T-helper 1 cell treated with Interleukin-12 subunit alpha and Interleukin-12 subunit beta and Interleukin-4 antibody, amounts not matched to agents 30 μg/mL and 1 μg/mL, for 36 hours (primary cell): Measurements from ENCODE around the gene CYP4B1.
"Not testable (repeated sequence)": the region's sequence is repeated elsewhere in the genome, so short reads cannot be mapped to it uniquely, and the experiment has no call there.

Source experiments
- H3K27ac Mint-ChIP-seq: one replicate; pipeline ENCODE4 v1.8.0; 2021; ENCODE audit warnings: mild to moderate bottlenecking, mixed read lengths
- H3K27me3 Mint-ChIP-seq: one replicate; pipeline ENCODE4 v1.8.0; 2021; ENCODE audit warnings: low read depth, mixed read lengths
- H3K36me3 Mint-ChIP-seq: one replicate; pipeline ENCODE4 v1.8.0; 2021; ENCODE audit warnings: low read depth, mixed read lengths
- H3K4me1 Mint-ChIP-seq: one replicate; pipeline ENCODE4 v1.8.0; 2021; ENCODE audit warnings: low read depth, mixed read lengths
- H3K4me3 Mint-ChIP-seq: one replicate; pipeline ENCODE4 v1.8.0; 2021; ENCODE audit warnings: mild to moderate bottlenecking, moderate library complexity, mixed read lengths
- H3K9me3 Mint-ChIP-seq: one replicate; pipeline ENCODE4 v1.8.0; 2021; ENCODE audit warnings: mixed read lengths

Gene CYP4B1

DNA sequence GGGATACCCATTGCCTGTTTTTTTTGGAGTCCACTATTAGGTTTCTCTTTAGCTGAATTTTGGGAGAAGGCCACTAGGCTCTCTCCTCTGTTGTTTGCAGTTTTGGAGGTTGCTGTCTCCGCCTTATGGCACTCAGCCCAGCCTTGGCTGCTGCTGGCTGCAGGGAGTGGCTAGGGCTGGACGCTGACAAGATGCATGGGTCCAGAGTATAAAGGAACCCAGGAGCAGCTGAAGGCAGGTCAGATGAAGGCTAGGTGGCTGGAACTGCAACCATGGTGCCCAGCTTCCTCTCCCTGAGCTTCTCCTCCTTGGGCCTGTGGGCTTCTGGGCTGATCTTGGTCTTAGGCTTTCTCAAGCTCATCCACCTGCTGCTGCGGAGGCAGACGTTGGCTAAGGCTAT, at the start of gene CYP4B1:
TSS of gene CYP4B1 (plus strand) at position 237 of the 400 bp plus-strand sequence. CDS start at position 273, 36 bp downstream.
- no peak within 1 kb of the TSS for H3K4me3 Mint-ChIP-seq
- no peaks in the 10 kb centered on the region for H3K9me3 Mint-ChIP-seq
- H3K4me1 Mint-ChIP-seq: no peaks in the 10 kb centered on the region
- no peak within 1 kb of the TSS for H3K27ac Mint-ChIP-seq
- H3K36me3 Mint-ChIP-seq: no peaks in the 10 kb centered on the region
- peaks cover 18% of the 10 kb centered on the region for H3K27me3 Mint-ChIP-seq

DNA sequence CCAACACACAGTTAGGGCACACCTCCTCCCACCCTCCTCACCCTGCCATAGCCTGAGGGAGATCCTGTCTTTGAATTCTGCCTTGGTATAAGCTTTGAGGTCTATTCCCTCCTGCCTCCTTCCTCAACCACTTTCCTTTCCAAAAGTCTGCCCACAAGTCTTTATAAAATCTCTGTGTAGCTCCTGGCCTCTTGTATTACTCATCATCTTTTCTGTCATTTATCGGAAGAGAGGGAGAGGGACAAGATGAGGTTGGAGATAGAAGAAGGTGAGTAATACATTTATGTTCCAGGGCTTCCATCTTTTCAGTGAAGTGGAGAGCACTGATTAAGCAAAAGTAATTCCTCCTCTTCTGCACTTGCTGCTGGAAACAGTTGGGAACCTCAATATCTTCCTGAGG, 49.4 kb upstream of the CYP4B1 start:
- no peaks in the 10 kb centered on the region for H3K9me3 Mint-ChIP-seq
- no peaks in the 10 kb centered on the region for H3K4me1 Mint-ChIP-seq
- H3K27me3 Mint-ChIP-seq: peaks cover 26% of the 10 kb centered on the region
- no peak overlapping the region for H3K4me3 Mint-ChIP-seq
- H3K36me3 Mint-ChIP-seq: no peaks in the 10 kb centered on the region
- no peak overlapping the region for H3K27ac Mint-ChIP-seq

DNA sequence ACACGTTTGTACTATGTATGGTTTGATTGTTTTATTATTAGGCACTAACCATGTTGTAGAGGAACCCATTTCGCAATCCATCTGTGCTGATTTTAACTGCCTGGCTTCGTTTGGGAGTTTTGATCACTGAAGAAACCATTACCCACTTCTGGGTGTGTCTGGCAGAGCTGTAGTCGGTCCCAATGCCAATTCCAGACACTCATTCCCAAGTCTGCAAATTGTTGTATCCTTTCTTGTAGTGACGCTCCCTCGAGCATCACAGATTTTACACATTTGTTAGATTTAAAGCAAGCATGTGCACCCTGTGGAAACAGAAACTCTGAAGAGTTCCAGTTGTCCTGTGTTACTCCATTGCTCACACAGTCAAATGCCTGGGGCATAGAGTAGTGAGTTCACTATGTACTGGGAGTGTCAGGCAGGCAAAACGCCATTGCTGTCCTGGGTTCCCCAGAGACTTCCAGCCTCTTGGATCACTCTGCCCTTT, 48.9 kb upstream of the CYP4B1 start:
- no peak overlapping the region for H3K4me3 Mint-ChIP-seq
- H3K27ac Mint-ChIP-seq: no peak overlapping the region
- no peaks in the 10 kb centered on the region for H3K9me3 Mint-ChIP-seq
- H3K36me3 Mint-ChIP-seq: no peaks in the 10 kb centered on the region
- no peaks in the 10 kb centered on the region for H3K4me1 Mint-ChIP-seq
- peaks cover 30% of the 10 kb centered on the region for H3K27me3 Mint-ChIP-seq

DNA sequence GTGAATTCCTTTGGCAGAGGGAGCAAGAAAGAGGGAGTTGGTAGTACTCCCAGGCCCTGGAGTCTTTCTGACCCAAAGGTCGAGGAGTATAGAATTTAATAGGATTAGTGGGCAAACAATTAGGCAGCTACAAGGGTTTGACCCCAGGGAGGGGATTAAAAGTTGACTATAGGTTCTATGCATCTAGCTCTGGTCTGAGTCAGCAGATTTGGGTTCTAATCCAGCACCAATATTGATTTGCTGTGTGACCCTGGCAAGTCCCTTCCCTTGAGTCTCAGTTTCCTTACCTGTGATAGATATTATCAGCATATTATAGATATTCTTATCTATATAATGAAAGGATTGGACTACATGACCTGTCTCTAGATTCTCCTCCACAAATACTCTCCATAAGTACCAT, 44.9 kb upstream of the CYP4B1 start:
- no peaks in the 10 kb centered on the region for H3K9me3 Mint-ChIP-seq
- H3K36me3 Mint-ChIP-seq: no peaks in the 10 kb centered on the region
- no peak overlapping the region for H3K27ac Mint-ChIP-seq
- H3K4me1 Mint-ChIP-seq: no peaks in the 10 kb centered on the region
- H3K4me3 Mint-ChIP-seq: no peak overlapping the region
- peaks cover 40% of the 10 kb centered on the region for H3K27me3 Mint-ChIP-seq

DNA sequence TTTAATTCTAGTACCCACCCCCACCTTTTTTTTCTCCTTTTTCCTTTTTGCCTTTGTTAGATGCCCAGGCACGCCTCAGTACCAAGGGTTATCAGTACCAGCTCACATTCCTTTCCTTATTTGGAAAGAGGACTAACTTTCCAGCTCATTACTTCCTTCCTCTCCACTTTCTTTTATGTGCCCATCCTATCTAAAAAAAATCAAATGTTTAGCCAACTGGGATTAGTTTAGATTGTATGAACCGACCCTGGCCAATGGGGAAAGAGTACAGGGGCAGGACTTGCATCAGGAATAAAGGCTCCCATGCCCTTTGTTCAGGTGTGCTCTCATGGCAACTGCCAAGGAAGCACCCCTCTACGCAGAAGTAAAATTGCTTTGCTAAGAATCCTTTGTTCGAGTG, 44.1 kb upstream of the CYP4B1 start:
- H3K4me3 Mint-ChIP-seq, H3K27ac Mint-ChIP-seq, H3K4me1 Mint-ChIP-seq, H3K36me3 Mint-ChIP-seq, H3K9me3 Mint-ChIP-seq: not testable (repeated sequence)
- peaks cover 42% of the 10 kb centered on the region for H3K27me3 Mint-ChIP-seq

DNA sequence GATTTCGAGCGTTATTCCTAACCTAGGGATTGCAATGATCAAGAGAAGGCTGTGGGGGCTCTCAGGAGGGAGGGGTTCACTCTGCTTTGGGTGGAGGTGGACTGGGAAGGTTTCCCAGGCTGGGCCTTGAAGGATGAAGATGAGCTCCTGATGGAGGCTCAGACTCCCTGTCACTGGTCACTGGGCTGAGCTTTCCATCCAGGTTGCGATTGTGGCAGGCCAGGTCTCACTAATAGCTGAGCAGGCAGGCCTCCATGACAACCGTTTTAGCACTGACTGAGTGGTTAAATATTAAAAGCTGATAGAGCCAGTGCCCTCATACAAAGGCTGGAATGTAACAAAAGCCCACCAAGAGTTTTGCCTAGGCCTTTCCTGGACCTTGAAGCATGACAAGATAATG, 43.7 kb upstream of the CYP4B1 start:
- Mint-ChIP-seq H3K4me1 (no peaks in the 10 kb centered on the region), H3K27me3 (peaks cover 40% of the 10 kb centered on the region), H3K36me3 (no peaks in the 10 kb centered on the region), H3K9me3 (no peaks in the 10 kb centered on the region), H3K4me3 (no peak overlapping the region), H3K27ac (no peak overlapping the region)

DNA sequence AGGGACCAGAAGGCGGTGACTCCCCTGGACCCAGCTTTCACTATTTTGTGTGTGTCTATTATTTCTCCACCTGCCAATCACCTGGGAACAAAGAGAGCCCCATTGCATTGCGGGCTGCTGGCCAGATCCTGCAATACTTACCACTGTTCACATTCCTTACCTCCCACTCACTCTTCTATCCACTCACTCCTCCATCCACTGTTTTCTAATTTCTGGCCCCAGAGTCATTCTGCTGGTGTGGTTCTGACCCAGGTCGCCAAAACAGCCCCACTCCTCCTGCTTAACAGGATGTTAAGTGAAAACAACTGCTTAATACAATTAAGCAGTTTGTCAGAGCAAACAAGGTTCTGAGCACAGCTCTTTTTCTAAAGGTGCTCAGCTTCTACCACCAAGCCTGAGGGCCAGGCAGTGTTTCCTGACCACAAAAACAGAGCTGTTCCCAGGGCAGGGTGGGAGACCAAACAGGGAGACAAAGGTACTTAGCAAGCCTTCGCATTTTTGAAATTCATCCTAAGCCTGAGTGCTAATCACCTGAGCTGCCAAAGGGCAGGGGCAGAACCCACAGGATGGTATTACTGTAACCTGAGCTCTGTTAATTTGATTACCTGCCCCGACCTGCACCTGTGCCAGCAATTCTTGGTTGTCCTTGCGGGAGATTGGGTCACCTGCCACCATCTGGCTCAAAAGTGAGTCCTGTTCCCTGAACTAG, 41.4 kb upstream of the CYP4B1 start:
- no peak overlapping the region for H3K4me3 Mint-ChIP-seq
- H3K27me3 Mint-ChIP-seq: peaks cover 44% of the 10 kb centered on the region
- no peaks in the 10 kb centered on the region for H3K4me1 Mint-ChIP-seq
- no peaks in the 10 kb centered on the region for H3K36me3 Mint-ChIP-seq
- no peak overlapping the region for H3K27ac Mint-ChIP-seq
- H3K9me3 Mint-ChIP-seq: no peaks in the 10 kb centered on the region

DNA sequence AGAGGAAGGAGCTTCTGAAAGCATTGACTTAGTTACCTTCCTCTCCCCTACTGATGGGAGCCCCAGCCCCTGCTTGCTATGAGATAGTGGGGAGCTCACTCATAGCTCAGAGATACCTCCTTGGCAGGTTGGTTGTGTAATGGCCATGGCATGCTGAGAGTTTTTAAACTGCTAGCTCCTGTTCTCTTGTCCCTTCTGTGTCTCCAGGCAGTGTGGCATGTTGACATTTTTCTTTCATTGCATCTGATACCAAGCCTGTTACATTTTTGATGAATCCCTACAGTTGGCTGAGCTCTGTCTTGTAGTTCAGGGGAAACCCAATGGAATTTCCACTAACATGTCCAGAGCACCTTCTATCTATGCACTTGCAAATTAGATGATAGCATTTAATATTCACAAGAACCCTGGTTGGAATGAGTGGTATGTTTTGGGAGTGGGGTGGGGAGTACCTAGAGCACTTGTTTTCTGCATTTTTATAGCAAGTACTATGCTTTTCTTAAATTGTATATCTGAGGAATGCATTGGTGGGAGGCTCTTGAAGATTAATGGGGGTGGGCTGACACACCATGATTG, 40.8 kb upstream of the CYP4B1 start:
- H3K36me3 Mint-ChIP-seq: no peaks in the 10 kb centered on the region
- no peak overlapping the region for H3K4me3 Mint-ChIP-seq
- H3K9me3 Mint-ChIP-seq: no peaks in the 10 kb centered on the region
- peaks cover 44% of the 10 kb centered on the region for H3K27me3 Mint-ChIP-seq
- no peak overlapping the region for H3K27ac Mint-ChIP-seq
- no peaks in the 10 kb centered on the region for H3K4me1 Mint-ChIP-seq

DNA sequence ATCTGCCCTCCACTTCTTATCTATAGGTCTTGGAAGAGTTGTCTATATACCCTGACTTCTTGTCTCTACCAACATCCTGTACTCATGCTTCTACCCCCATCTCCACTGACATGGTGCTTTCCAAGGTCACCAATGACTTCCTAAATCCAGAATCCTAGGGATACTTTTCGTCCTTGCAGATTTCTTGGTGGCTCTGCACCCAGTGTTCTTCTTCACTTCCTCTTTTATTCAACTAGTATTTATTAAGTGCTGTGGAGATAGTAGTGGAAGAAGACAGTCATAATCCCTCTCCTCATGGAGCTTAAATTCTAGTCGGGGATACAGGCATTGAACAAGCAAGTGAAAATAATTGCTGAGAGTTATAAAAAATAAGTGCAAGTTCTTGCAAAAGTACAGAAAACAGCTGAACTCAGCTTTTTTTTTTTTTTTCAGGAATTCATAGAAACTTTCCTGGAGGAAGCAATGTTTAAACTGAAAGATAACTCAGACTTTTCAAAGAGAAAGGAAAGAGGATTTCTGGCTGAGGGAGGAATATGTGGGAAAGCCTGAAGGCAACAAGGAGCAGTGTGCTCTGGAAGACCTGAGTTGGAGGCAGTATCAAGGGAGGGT, 38.2 kb upstream of the CYP4B1 start:
- no peaks in the 10 kb centered on the region for H3K4me1 Mint-ChIP-seq
- H3K27ac Mint-ChIP-seq: no peak overlapping the region
- no peaks in the 10 kb centered on the region for H3K9me3 Mint-ChIP-seq
- no peaks in the 10 kb centered on the region for H3K36me3 Mint-ChIP-seq
- H3K27me3 Mint-ChIP-seq: peaks cover 37% of the 10 kb centered on the region
- H3K4me3 Mint-ChIP-seq: no peak overlapping the region

DNA sequence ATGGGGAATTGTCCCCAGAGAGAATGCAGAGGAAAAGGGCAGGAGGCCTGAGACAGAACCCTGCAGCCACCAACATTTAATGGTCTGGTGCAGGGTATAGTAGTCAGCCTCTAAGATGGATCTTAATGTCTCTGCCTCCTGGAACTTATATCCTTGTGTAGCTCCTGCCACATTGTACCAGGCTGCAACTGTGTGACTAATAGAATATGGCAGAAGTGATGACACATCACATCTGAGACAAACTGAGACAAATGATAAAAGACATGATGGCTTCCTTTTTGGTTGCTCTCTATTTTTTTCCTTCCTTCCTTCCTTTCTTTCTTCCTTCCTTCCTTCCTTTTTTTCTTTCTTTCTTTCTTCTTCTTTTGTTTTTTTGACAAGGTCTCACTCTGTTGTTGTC, 37.1 kb upstream of the CYP4B1 start:
- Mint-ChIP-seq H3K27me3 (peaks cover 37% of the 10 kb centered on the region), H3K36me3 (no peaks in the 10 kb centered on the region), H3K9me3 (no peaks in the 10 kb centered on the region), H3K4me3 (no peak overlapping the region), H3K4me1 (no peaks in the 10 kb centered on the region), H3K27ac (no peak overlapping the region)

DNA sequence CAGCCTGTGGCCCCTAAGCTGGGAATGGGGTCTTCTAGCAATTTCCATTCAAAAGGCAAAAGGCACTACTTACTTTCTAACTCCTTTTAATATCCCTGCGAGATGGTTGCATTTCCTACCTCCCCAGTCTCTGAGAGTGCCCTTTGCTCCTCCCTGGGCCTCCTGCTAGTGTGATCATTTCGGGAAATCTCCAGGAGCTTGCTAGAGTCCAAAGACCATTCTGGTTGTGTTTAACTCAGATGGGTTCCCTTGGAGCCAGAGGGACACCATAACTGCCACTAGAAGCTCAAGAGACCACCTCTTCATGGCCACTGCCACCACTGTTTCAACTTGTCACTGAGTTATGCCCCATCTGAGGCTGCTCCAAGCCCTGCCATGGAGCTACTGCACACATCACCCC, 34.4 kb upstream of the CYP4B1 start:
- Mint-ChIP-seq H3K27me3 (peaks cover 15% of the 10 kb centered on the region), H3K9me3 (peaks cover 3% of the 10 kb centered on the region), H3K4me1 (no peaks in the 10 kb centered on the region), H3K4me3 (no peak overlapping the region), H3K36me3 (no peaks in the 10 kb centered on the region), H3K27ac (no peak overlapping the region)

DNA sequence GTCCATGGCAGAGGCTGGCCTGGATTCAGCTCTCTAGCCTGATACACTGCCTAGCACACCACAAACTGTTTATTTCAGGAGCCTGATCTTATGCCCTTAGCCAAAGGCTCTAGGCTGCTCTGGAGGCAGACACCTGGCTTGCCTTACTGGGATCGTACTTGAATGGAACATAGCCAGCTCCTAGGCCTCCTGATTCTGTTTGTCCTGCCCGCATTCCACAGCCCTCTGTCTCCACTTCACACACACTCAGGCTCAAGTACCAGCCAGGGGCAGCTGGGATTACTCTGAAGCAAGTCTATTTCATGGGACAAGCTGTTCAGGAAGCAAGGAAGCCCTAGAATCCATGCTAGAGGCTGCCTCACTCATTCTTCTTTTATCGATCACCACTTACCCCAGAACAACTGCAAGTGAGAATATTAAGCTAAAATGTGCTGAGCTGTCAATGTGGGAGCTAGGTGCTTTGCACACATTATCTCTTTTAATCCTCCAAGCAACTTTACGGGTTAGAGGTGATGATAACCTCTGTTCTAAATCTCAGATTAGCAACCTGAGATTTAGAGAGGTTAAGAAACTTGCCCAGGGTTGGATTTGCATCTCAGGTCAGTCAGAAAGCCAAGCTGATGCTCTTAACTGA, 31.1 kb upstream of the CYP4B1 start:
- H3K36me3 Mint-ChIP-seq: no peaks in the 10 kb centered on the region
- H3K27ac Mint-ChIP-seq: no peak overlapping the region
- peaks cover 23% of the 10 kb centered on the region for H3K9me3 Mint-ChIP-seq
- no peak overlapping the region for H3K4me3 Mint-ChIP-seq
- no peaks in the 10 kb centered on the region for H3K4me1 Mint-ChIP-seq
- no peaks in the 10 kb centered on the region for H3K27me3 Mint-ChIP-seq

DNA sequence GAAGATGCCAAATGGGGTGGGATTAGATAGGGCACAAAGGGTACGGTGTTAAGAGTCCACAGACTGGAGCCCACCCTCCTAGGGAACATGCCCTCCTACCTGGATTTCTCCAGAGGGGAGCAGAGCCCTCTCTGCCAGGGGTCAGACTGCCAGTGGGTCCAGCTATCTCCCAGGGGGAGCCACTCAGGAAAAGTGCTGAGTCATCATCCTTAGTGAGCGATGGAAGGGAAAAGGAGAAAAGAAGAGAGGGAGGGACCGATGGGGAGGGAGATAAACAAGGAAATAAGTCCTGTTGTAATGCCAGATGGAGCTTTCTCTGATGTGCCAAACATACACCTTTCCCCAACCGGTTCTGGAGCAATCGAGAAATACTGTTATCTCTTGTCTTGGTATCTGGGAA, 30.4 kb upstream of the CYP4B1 start:
- Mint-ChIP-seq H3K4me1 (no peaks in the 10 kb centered on the region), H3K4me3 (no peak overlapping the region), H3K9me3 (peaks cover 23% of the 10 kb centered on the region), H3K27ac (no peak overlapping the region), H3K27me3 (no peaks in the 10 kb centered on the region), H3K36me3 (no peaks in the 10 kb centered on the region)

DNA sequence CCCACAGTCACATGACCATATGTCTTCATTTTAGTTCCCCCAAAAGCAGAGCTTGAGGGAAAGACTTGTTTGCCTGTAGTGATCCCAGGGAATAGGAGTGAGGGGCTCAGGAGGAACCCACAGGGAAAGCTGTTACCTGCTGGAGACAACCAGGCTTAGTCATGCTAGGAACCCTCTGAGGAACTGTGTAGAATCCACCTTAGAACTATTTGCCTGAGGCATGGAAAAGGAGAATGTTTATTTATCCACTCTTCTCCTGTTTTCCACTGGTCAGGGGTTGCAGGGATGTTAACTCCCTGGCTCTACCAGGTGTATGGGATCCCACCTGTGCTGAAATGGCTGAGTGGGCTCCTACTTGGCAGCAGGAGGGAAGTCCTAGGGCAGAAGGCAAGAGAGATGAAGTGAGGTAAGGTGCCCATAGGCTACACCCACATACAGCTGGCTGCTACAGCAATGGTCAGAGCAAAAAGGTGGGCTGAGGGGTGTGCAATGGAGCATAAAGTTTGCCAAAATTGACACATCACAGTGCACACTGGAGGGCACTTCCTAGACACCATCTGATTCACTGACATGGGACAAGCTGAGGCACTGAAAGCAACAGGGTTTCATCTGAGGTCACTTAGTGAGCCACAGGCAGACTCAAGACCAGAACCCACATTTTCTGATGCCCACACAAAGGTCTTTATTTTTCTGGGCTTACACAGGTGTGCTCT, 29.7 kb upstream of the CYP4B1 start:
- Mint-ChIP-seq H3K4me1 (no peaks in the 10 kb centered on the region), H3K27ac (no peak overlapping the region), H3K9me3 (peaks cover 23% of the 10 kb centered on the region), H3K4me3 (no peak overlapping the region), H3K36me3 (no peaks in the 10 kb centered on the region), H3K27me3 (no peaks in the 10 kb centered on the region)
